Measurements from ENCODE around the gene ZNF646. TPM values are rescaled to one million over a fixed set of nuclear protein-coding genes. Genes with fewer than 3 reads are reported as not detected.

ZNF646 gene
- total and polyA plus RNA-seq, 2 of the 13 experiments (the other 11 are each of a cell fraction or from before 2014, with no cell fraction given) = 3.4 to 10.9 TPM

DNA sequence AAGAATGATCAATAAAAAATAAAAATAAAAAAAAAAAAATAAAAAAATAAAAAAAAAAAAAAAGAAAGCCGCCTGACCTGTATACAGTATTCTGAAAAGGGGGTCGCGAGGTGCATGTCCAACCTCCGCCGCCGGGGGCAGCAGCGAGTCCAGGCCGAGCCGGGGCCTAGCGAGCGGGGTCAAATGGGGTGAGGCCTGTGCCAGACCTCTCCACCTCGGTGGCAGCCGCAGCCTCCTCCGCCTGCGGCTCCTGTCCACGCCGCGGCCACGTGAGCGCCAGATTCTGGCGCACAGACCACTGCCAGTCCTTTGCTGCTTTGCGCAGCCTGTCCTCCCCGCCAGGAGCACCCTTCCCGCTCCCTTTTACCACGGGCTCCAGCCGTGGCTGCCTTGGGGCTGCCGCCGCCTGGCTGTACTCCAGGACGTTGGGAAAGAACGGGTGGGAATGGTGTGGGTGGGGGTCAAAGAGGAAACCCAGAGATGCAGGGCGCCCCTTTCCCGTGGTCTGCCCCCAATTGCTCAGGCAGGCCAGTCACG is 31.5 kb downstream of the ZNF646 start (continued):
- TF ChIP-seq ZHX1 (CRISPR knock-in tag; IDR thresholded peaks at IDR 0.05; ENCODE audit: low read depth) = peak; percentile 87
- TF ChIP-seq POLR2AphosphoS2 (IDR thresholded peaks at IDR 0.05; ENCODE audit: low read depth, low read length) = no peak
- peak; percentile 96 for TF ChIP-seq TBX2 (CRISPR knock-in tag; IDR thresholded peaks at IDR 0.05; ENCODE audit: borderline replicate concordance)
- no peak for TF ChIP-seq TCF7L2 (IDR thresholded peaks at IDR 0.05; ENCODE audit: low read depth, low read length)
- no peak for TF ChIP-seq FOXA1 (IDR thresholded peaks at IDR 0.05)
- 0 out of 2 replicates have a peak, but pooled peaks have one; percentile 38 for TF ChIP-seq FOXA1 (CRISPR knock-in tag; IDR thresholded peaks at IDR 0.05)
- no peak for TF ChIP-seq SETDB1 (CRISPR knock-in tag; IDR thresholded peaks at IDR 0.05; ENCODE audit: borderline replicate concordance)
- peak; percentile 95 for TF ChIP-seq RFXAP (CRISPR knock-in tag; IDR thresholded peaks at IDR 0.05; ENCODE audit: borderline replicate concordance)
- TF ChIP-seq, protein P1, sequence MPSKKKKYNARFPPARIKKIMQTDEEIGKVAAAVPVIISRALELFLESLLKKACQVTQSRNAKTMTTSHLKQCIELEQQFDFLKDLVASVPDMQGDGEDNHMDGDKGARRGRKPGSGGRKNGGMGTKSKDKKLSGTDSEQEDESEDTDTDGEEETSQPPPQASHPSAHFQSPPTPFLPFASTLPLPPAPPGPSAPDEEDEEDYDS (CRISPR knock-in tag; IDR thresholded peaks at IDR 0.05) = peak; percentile 76
- TF ChIP-seq ZNF891 (CRISPR knock-in tag; IDR thresholded peaks at IDR 0.05) = peak; percentile 86
- peak; percentile 95 for TF ChIP-seq SALL2 (CRISPR knock-in tag; IDR thresholded peaks at IDR 0.05)
- TF ChIP-seq, protein P2, sequence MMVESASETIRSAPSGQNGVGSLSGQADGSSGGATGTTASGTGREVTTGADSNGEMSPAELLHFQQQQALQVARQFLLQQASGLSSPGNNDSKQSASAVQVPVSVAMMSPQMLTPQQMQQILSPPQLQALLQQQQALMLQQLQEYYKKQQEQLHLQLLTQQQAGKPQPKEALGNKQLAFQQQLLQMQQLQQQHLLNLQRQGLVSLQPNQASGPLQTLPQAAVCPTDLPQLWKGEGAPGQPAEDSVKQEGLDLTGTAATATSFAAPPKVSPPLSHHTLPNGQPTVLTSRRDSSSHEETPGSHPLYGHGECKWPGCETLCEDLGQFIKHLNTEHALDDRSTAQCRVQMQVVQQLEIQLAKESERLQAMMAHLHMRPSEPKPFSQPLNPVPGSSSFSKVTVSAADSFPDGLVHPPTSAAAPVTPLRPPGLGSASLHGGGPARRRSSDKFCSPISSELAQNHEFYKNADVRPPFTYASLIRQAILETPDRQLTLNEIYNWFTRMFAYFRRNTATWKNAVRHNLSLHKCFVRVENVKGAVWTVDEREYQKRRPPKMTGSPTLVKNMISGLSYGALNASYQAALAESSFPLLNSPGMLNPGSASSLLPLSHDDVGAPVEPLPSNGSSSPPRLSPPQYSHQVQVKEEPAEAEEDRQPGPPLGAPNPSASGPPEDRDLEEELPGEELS (CRISPR knock-in tag; IDR thresholded peaks at IDR 0.05) = peak; percentile 79
- TF ChIP-seq SAFB2 (CRISPR knock-in tag; IDR thresholded peaks at IDR 0.05; ENCODE audit: borderline replicate concordance, low read depth) = peak; percentile 91
- TF ChIP-seq, protein P3, sequence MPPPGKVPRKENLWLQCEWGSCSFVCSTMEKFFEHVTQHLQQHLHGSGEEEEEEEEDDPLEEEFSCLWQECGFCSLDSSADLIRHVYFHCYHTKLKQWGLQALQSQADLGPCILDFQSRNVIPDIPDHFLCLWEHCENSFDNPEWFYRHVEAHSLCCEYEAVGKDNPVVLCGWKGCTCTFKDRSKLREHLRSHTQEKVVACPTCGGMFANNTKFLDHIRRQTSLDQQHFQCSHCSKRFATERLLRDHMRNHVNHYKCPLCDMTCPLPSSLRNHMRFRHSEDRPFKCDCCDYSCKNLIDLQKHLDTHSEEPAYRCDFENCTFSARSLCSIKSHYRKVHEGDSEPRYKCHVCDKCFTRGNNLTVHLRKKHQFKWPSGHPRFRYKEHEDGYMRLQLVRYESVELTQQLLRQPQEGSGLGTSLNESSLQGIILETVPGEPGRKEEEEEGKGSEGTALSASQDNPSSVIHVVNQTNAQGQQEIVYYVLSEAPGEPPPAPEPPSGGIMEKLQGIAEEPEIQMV (CRISPR knock-in tag; IDR thresholded peaks at IDR 0.05; ENCODE audit: low read depth) = peak; percentile 95
- peak; percentile 79; the same call in 1 of the 2 replicates for TF ChIP-seq ZNF777 (CRISPR knock-in tag; IDR thresholded peaks at IDR 0.05)
- TF ChIP-seq SRY (CRISPR knock-in tag; IDR thresholded peaks at IDR 0.05) = peak; percentile 98
- peak; percentile 95 for TF ChIP-seq IKZF4 (CRISPR knock-in tag; IDR thresholded peaks at IDR 0.05; ENCODE audit: borderline replicate concordance, low read depth, not compliant biosample characterization)
- TF ChIP-seq, protein P4, sequence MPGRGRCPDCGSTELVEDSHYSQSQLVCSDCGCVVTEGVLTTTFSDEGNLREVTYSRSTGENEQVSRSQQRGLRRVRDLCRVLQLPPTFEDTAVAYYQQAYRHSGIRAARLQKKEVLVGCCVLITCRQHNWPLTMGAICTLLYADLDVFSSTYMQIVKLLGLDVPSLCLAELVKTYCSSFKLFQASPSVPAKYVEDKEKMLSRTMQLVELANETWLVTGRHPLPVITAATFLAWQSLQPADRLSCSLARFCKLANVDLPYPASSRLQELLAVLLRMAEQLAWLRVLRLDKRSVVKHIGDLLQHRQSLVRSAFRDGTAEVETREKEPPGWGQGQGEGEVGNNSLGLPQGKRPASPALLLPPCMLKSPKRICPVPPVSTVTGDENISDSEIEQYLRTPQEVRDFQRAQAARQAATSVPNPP (CRISPR knock-in tag; IDR thresholded peaks at IDR 0.05) = 0 out of 2 replicates have a peak, but pooled peaks have one; percentile 44
- TF ChIP-seq ZNF598 (CRISPR knock-in tag; IDR thresholded peaks at IDR 0.05; ENCODE audit: borderline replicate concordance) = peak; percentile 80; the same call in 1 of the 2 replicates
- TF ChIP-seq, protein P5, sequence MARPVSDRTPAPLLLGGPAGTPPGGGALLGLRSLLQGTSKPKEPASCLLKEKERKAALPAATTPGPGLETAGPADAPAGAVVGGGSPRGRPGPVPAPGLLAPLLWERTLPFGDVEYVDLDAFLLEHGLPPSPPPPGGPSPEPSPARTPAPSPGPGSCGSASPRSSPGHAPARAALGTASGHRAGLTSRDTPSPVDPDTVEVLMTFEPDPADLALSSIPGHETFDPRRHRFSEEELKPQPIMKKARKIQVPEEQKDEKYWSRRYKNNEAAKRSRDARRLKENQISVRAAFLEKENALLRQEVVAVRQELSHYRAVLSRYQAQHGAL (CRISPR knock-in tag; IDR thresholded peaks at IDR 0.05; ENCODE audit: not compliant biosample characterization) = peak; percentile 91
- peak; percentile 96 for TF ChIP-seq NCOA2 (CRISPR knock-in tag; IDR thresholded peaks at IDR 0.05)
